ENCODE results near the gene HMX2.

The HMX2 gene

GRCh38 chr10:123139165-123139520 lies 8.8 kb upstream of the HMX2 start:
- no peak for DNase-seq (ENCODE audit: low read depth, low spot score)

- no peak for DNase-seq (ENCODE audit: low read depth, low spot score)
These were observed 8.3 kb upstream of the HMX2 start for GRCh38 chr10:123139521-123140163.

DNA sequence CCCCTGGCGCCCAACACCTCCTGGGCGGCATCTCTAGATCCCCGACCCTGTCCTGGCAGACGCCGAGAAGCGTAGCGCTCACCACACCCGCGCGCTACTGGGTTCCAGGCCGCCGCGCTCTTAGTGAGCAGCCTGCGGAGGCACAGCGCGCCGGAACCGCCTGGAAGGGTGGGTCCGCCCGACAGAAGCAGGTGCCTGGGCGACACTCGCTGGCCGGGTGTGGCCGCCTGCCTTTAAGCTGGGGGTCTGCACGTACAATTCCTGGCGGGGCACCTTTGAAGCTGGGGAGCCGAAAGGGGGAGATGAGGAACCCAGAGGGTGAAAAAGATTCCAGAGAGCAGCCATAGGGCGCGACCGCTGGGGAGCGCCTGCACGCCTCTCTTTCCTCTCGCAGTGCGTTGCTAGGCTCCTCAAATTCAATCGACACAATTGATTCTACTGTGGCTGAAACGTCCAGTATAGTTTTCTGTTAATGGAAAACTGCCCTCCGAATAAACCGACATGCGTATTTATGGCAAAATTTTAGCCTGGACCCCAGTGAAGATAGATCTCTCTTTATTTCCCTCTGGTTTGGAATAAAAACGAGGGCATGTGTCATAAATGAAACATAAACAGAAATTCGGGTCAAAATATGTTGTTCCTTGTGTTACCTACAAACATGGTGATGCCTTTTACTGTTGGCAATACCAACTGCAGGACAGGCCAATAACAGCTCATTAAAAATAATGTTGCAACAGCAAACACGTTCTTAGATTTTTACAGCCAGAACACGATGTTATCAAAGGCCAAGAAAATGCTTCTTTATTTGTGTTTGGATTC lies 7.6 kb upstream of the HMX2 start:
- DNase-seq (ENCODE audit: low read depth, low spot score): no peak

- no peak for DNase-seq (ENCODE audit: low read depth, low spot score)
These were observed 6.9 kb upstream of the HMX2 start for GRCh38 chr10:123140983-123141390.

DNA sequence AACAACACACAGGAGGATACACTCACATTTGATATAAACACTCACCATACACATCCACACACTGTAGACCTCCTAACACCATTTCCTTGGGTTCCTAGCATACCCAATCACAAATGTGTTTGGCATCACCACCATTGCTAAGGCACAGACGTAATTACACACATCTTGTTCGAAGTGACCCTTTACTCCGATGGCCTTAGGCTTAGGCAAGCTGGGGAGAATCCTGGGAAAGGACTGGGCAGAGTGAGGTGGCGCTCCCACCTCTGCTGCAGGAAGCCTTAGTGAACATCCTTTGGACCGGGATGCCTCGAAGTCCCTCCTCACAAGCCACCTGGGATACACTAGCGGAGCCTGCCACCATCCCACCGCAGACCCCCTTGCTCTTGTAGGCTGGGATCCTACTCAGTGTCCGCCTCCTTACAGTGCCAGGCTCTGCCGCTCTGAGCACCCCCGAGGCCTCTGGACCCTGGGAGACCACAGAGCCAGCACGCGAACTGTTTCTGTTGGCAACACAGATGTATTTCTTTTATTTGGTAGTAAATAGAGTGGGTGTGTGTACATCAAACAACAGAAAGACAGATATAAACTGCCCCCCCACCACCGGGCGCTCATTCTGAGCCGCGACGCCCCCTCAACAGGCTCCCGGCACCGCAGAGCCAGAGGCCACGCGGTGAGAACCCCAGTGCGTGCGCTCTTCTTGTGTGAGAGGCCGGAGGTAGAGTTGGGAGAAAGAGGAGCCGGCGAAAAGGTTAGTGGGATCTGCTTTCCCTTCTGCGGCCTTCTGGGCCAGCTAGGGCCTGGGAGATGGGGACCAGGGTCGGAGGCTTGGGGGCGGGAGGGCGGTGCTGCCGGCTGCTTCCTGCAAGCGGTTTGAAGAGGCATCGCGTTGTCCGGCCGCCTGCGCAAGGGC lies 5.9 kb upstream of the HMX2 start:
- no peak for DNase-seq (ENCODE audit: low read depth, low spot score)

GRCh38 chr10:123142701-123143161 lies 5.2 kb upstream of the HMX2 start:
- DNase-seq (ENCODE audit: low read depth, low spot score): no peak

DNA sequence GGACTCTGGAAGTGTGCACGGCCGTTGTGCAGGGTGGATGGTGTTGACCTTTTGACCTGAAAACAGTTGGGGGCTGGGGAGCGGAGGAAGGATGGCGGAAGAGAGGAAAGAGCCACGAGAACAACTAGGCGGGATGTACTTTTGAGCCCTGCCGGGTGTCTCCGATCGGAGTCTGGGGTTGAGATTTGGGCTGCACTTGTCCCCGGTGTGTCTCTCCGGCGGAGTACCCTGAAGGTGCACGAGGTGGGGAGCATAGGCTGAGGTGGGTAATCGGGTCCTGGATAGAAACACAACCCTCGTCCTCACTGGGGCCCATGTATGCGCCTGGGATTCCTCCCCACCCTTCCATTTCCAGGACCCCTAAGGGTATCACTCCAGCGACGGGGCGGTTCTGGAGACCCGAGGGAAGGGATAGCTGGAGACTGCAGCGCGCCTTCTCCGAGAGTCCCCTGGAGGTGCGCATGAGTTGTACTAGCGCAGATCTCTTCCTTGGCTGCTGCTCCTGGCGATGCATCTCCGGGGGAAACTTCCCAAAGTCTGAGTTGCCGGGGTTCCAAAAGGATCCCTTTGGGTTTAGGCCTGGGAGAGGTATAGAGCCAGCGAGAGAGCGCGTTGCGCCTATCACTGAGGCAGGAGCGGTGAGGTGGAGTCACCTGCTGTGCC lies 4.6 kb upstream of the HMX2 start:
- no peak for DNase-seq (ENCODE audit: low read depth, low spot score)

DNA sequence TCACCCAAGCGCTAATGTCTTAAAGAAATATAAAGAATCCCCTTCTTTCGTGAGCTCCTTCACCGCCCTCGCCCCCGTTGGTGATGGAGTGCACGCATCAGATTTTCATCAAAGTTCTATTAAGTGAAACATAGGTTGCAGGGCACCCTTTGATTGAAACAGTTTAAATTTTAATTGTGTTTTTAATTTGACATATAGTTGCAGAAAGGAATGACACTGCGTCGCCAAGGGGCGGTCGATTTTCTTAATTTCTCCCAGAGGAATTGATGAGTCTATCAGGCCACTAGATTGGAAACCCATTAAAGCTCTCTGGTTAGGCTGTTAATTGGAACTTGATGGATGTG lies 4.1 kb upstream of the HMX2 start:
- no peak for DNase-seq (ENCODE audit: low read depth, low spot score)

- DNase-seq (ENCODE audit: low read depth, low spot score): no peak
These were observed 3.0 kb upstream of the HMX2 start for GRCh38 chr10:123144697-123145541.

GRCh38 chr10:123145542-123146012 lies 2.4 kb upstream of the HMX2 start:
- DNase-seq (ENCODE audit: low read depth, low spot score): no peak

- DNase-seq (ENCODE audit: low read depth, low spot score): no peak
These were observed 1.7 kb upstream of the HMX2 start for GRCh38 chr10:123146013-123146893.

DNA sequence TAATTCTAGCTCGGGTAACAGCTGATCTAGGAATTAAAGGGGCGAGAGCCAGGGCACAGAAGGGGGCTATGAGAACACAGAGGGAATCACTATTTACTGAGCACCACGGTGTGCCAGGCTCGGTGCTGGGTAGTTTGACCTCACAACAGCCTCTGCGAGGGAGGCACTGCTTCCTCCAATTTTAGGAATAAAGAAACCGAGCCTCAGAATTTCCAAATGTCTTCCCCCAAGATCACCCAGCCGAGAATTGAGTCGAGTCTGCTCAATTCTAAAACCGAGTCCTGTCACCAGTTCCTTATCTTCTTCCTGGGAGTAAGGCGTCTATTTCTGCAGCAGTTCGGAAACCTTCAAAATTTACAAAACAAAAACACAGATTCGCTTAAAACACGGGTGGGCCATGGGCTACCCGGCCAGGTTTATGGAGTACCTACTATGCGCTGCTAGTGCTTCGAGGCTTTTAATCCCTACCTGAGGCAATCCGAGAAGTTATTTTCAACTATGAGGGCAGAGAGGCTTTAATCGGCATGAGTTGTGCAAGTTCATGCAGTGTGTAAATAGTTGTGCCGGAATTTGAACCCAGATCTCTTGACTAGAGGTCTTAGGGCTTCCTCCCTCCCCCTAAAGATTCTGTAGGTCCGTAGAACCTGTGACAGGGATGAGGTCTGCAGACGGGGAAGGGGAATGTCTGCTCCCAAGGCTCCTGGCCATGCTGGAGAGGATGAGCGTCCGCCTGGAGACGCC lies 872 bp upstream of the HMX2 start:
- DNase-seq (ENCODE audit: low read depth, low spot score): no peak

GRCh38 chr10:123148414-123149161 lies 652 bp downstream of the HMX2 start:
- no peak for DNase-seq (ENCODE audit: low read depth, low spot score)

DNA sequence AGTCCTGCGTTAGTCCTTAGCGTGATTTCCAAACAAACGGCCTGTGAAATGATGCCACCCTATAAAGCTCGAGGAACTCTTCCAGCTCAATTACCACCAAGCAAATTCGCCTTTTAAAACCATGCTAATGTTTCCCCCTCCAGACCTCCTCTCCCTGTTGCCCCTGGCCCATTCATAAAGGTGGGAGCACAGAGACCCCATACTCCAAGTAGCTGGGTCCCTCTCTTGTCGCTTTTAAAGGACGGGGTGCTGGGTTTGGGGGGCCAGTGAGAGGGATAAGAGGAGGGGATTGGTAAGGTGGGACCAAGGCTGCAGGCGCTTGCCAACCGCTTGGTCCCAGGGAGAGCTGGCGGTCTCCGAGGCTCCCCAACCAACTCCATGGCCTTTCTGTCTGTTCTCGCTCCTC lies 1.2 kb downstream of the HMX2 start:
- DNase-seq (ENCODE audit: low read depth, low spot score): no peak

GRCh38 chr10:123149568-123150270 lies 1.8 kb downstream of the HMX2 start:
- no peak for DNase-seq (ENCODE audit: low read depth, low spot score)

DNA sequence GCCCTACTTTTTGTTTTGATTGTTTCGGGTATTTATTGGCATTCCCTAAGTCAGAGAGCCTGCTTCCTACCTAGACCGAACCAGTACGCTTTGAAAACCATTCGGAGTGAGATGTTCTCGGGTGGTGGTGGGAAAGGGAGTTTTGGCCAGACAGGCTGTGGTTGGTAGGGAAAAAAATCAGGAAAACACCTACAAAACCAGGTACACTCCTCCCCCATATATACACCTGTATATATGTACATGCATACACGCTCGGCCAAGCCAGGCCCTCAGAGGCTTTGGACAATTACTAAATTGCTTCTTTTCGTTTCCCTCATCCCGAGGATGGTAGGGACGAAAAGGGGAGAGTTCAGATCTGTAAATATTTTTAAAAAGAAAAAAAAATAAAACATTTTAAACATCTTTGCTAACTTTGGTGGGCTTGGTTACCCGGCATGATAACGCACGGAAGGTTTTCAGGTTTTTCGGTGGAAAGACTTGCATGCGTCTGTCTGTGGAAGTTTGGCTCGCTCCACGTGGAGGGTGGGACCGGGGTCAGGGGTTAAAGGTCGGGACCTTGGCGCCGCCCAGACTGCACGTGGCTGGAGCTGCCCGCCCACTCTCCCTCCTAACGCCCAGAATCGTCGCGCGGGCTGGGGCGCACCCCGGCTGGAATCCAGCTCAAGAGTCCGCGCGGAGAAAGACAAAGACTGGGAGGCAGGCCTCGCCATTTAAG lies 2.5 kb downstream of the HMX2 start:
- no peak for DNase-seq (ENCODE audit: low read depth, low spot score)

Measured in activated naive CD8-positive, alpha-beta T cell treated with anti-CD3 and anti-CD28 coated beads, Interleukin-2, amount 50 U/mL, for 16 hours (primary cell).